Neural cell (in vitro differentiated cells): ENCODE measurements around the gene SIK3. TPM values are rescaled to one million over a fixed set of nuclear protein-coding genes. Genes with fewer than 3 reads are reported as not detected.

ENCODE experiments used
- H2AFZ ChIP-seq: fragments of 200-600, 300-800 bp; sonication (generic), shearing (Covaris generic); 2 replicates; pipeline ENCODE4 v1.6.0; 2014; ENCODE audit warnings: low read depth, mild to moderate bottlenecking, antibody characterized with exemption, low read length, moderate library complexity
- H3F3A ChIP-seq: fragments of 200-600 bp; shearing (Covaris generic); 2 replicates; pipeline ENCODE4 v1.6.1; 2016; ENCODE audit warnings: mild to moderate bottlenecking, moderate library complexity, mixed read lengths, antibody characterized with exemption, low read length; ENCODE audit not compliant: insufficient read depth, poor library complexity, severe bottlenecking
- H3K27ac ChIP-seq: fragments of 200-600, 300-800 bp; sonication (generic), shearing (Covaris generic); 2 replicates; pipeline ENCODE4 v1.5.1; 2014; ENCODE audit warnings: mild to moderate bottlenecking, low read length, moderate library complexity
- H3K27me3 ChIP-seq: fragments of 300-800, 200-600 bp; sonication (generic), shearing (Covaris generic); 2 replicates; pipeline ENCODE4 v1.6.0; 2014; ENCODE audit warnings: mild to moderate bottlenecking, low read depth, low read length, moderate library complexity; ENCODE audit not compliant: insufficient read depth
- H3K36me3 ChIP-seq: fragments of 300-800, 200-600 bp; sonication (generic), shearing (Covaris generic); 2 replicates; pipeline ENCODE4 v1.5.1; 2014; ENCODE audit warnings: mild to moderate bottlenecking, antibody characterized with exemption, low read length, moderate library complexity; ENCODE audit not compliant: insufficient read depth
- H3K4me2 ChIP-seq: fragments of 300-800, 200-600 bp; sonication (generic), shearing (Covaris generic); 2 replicates; pipeline ENCODE4 v1.6.0; 2014; ENCODE audit warnings: mild to moderate bottlenecking, low read length
- H3K4me3 ChIP-seq: fragments of 300-800, 200-600 bp; sonication (generic), shearing (Covaris generic); 2 replicates; pipeline ENCODE4 v1.5.1; 2014; ENCODE audit warnings: mild to moderate bottlenecking, low read length, moderate library complexity
- H3K79me2 ChIP-seq: fragments of 200-600 bp; shearing (Covaris generic); replicated peaks from 2 replicates; pipeline ENCODE4 v1.6.0; 2014; ENCODE audit warnings: mild to moderate bottlenecking, low read length, moderate library complexity; ENCODE audit not compliant: insufficient read depth
- H3K9ac ChIP-seq: fragments of 300-800, 200-600 bp; sonication (generic), shearing (Covaris generic); 2 replicates; pipeline ENCODE4 v1.6.1; 2016; ENCODE audit warnings: mild to moderate bottlenecking, low read length, mixed read lengths
- H3K9me2 ChIP-seq: fragments of 200-600 bp; shearing (Covaris generic); 2 replicates; pipeline ENCODE4 v1.6.1; 2016; ENCODE audit warnings: mild to moderate bottlenecking, low read length, mixed read lengths; ENCODE audit not compliant: insufficient read depth
- H3K9me3 ChIP-seq: fragments of 200-600, 300-800 bp; sonication (generic), shearing (Covaris generic); 2 replicates; pipeline ENCODE4 v1.6.1; 2016; ENCODE audit warnings: mild to moderate bottlenecking, mixed run types, low read length, moderate library complexity, mixed read lengths
- H4K20me1 ChIP-seq: fragments of 200-600 bp; shearing (Covaris generic); 2 replicates; pipeline ENCODE4 v1.6.1; 2016; ENCODE audit warnings: mild to moderate bottlenecking, mixed run types; ENCODE audit not compliant: insufficient read depth
- CTCF ChIP-seq: fragments of 450-650 bp; IDR thresholded peaks from 2 replicates; pipeline ENCODE4 v1.5.1; 2014; ENCODE audit warnings: antibody characterized with exemption, mild to moderate bottlenecking, moderate library complexity; ENCODE audit not compliant: poor library complexity, severe bottlenecking
- EP300 ChIP-seq: fragments of 450-650 bp; conservative IDR thresholded peaks from 2 replicates; pipeline ENCODE4 v1.6.1; 2014; ENCODE audit warnings: antibody characterized with exemption, mild to moderate bottlenecking, moderate library complexity; ENCODE audit not compliant: poor library complexity, severe bottlenecking
- EZH2 ChIP-seq: fragments of 200-600, 300-800 bp; shearing (Covaris generic), sonication (generic); IDR thresholded peaks from 2 replicates; pipeline ENCODE4 v1.6.1; 2014; ENCODE audit warnings: antibody characterized with exemption, low read length, borderline replicate concordance, mild to moderate bottlenecking; ENCODE audit not compliant: insufficient read depth, poor library complexity, severe bottlenecking
- MXI1 ChIP-seq: fragments of 450-650 bp; conservative IDR thresholded peaks from 2 replicates; pipeline ENCODE4 v1.6.1; 2014; ENCODE audit warnings: antibody characterized with exemption, mild to moderate bottlenecking; ENCODE audit not compliant: poor library complexity, severe bottlenecking
- POLR2AphosphoS5 ChIP-seq: IDR thresholded peaks from 2 replicates; pipeline ENCODE4 v1.6.1; 2012
- RAD21 ChIP-seq: fragments of 450-650 bp; conservative IDR thresholded peaks from 2 replicates; pipeline ENCODE4 v1.6.1; 2014; ENCODE audit warnings: antibody characterized with exemption, mild to moderate bottlenecking, moderate library complexity
- REST ChIP-seq: IDR thresholded peaks from 2 replicates; pipeline ENCODE4 v1.6.1; 2012; ENCODE audit warnings: borderline replicate concordance
- SMC3 ChIP-seq: fragments of 450-650 bp; conservative IDR thresholded peaks from 2 replicates; pipeline ENCODE4 v1.6.1; 2014; ENCODE audit warnings: antibody characterized with exemption, mild to moderate bottlenecking, moderate library complexity; ENCODE audit not compliant: poor library complexity
- TAF1 ChIP-seq: IDR thresholded peaks from 2 replicates; pipeline ENCODE4 v1.6.1; 2012; ENCODE audit warnings: low read depth
- polyA plus RNA-seq: library from polyadenylated mRNA; depleted of rRNA; stranded (reverse); fragments of >200 nt; gene quantifications from 2 replicates; pipeline ENCODE4 v1.2.3, GENCODE V29; 2014

SIK3 gene
- polyA plus RNA-seq, 1 donor from 2014 or later: 11.2 TPM

- no peaks in the 10 kb centered on the region for H3K36me3 ChIP-seq
- H3K4me3 ChIP-seq: no peak overlapping the region
Measured at GRCh38 chr11:116980136-116980793, 118.0 kb downstream of the SIK3 start.

More at GRCh38 chr11:116980136-116980793, 118.0 kb downstream of the SIK3 start:
- Histone ChIP-seq H4K20me1 (no peaks in the 10 kb centered on the region), H3K4me2 (no peak overlapping the region), H2AFZ (no peak overlapping the region), H3K27me3 (no peaks in the 10 kb centered on the region), H3F3A (no peaks in the 10 kb centered on the region), H3K79me2 (no peaks in the 10 kb centered on the region), H3K9ac (no peak overlapping the region), H3K9me3 (no peaks in the 10 kb centered on the region), H3K27ac (no peak overlapping the region), H3K9me2 (no peaks in the 10 kb centered on the region)
- TF ChIP-seq EZH2: no peak
- TF ChIP-seq MXI1: no peak
- TF ChIP-seq REST: no peak
- no peak for TF ChIP-seq RAD21
- TF ChIP-seq TAF1: no peak
- TF ChIP-seq POLR2AphosphoS5: no peak
- no peak for TF ChIP-seq EP300
- TF ChIP-seq CTCF: no peak
- no peak for TF ChIP-seq SMC3
